GM12878 (cell line): ENCODE data around the gene MRC2. TPM values are rescaled to one million over a fixed set of nuclear protein-coding genes. Genes with fewer than 3 reads are reported as not detected.

Experiments
- ATAC-seq: fragments of 200-7000 bp; cut with Tn5 transposase; 3 replicates; pipeline ENCODE4 v1.9.1; 2020; ENCODE audit warnings: mild to moderate bottlenecking, moderate library complexity
- BruUV-seq: library from RNA; stranded (reverse); fragments of 400-500 nt; replicated peaks from 2 replicates; lab custom pipeline; 2021; lab: Mats Ljungman, UMichigan
- CTCF ChIA-PET: fragments of 300-600 bp; sonication (Branson Sonifier 250); formaldehyde crosslinking; extraction: SDS; loops from one replicate; lab custom pipeline; 2021; ENCODE audit warnings: inconsistent platforms; lab: Yijun Ruan, JAX
- POLR2A ChIA-PET: fragments of 350-600 bp; formaldehyde crosslinking; extraction: SDS; loops from one replicate; lab custom pipeline; 2021; ENCODE audit warnings: inconsistent platforms; lab: Charles Lee
- RAD21 ChIA-PET: fragments of 300-600 bp; sonication (Branson Sonifier 250); formaldehyde crosslinking; loops from one replicate; lab custom pipeline; 2023; ENCODE audit warnings: antibody characterized with exemption; ENCODE audit not compliant: unreplicated experiment; lab: Charles Lee
- SMC1A ChIA-PET: fragments of 300-600 bp; sonication (Branson Sonifier 250); formaldehyde crosslinking; loops from one replicate; lab custom pipeline; 2023; ENCODE audit not compliant: unreplicated experiment, uncharacterized antibody; lab: Charles Lee
- DNase-seq: peaks from one replicate; pipeline ENCODE4 v3.0.0-alpha.2; 2011; ENCODE audit warnings: low read depth, low spot score
- FAIRE-seq: peaks from 3 replicates; lab custom pipeline; 2011; peaks lifted over from hg19 to GRCh38; lab: Jason Lieb, UNC
- H2AFZ ChIP-seq: 2 replicates; pipeline ENCODE4 v1.6.0; 2011; ENCODE audit warnings: low read depth, low read length, control low read depth; ENCODE audit not compliant: control insufficient read depth
- H3K27ac ChIP-seq: 2 replicates; pipeline ENCODE4 v1.5.1; 2011; ENCODE audit warnings: control low read depth; ENCODE audit not compliant: control insufficient read depth, insufficient read depth
- H3K27me3 ChIP-seq, 2 experiments: replicated peaks in 1 of 2; 2 replicates each; pipeline versions ENCODE4 v1.6.0 to v1.6.1; 2011; ENCODE audit warnings: low read length in 1 of 2; ENCODE audit not compliant: control insufficient read depth in 2 of 2, insufficient read depth in 2 of 2
- H3K36me3 ChIP-seq, 2 experiments: 2 replicates each; pipeline ENCODE4 v1.5.1; 2011; ENCODE audit warnings: low read length in 1 of 2; ENCODE audit not compliant: control insufficient read depth in 2 of 2, insufficient read depth in 2 of 2
- H3K4me1 ChIP-seq: 2 replicates; pipeline ENCODE4 v1.6.1; 2011; ENCODE audit warnings: mild to moderate bottlenecking, low read length, moderate library complexity, mixed read lengths; ENCODE audit not compliant: control insufficient read depth, insufficient read depth
- H3K4me2 ChIP-seq: 2 replicates; pipeline ENCODE4 v1.6.0; 2011; ENCODE audit warnings: control low read depth; ENCODE audit not compliant: control insufficient read depth, insufficient read depth
- H3K4me3 ChIP-seq: fragments of 200-600 bp; sonication (generic); 2 replicates; pipeline ENCODE4 v1.5.1; 2016
- H3K79me2 ChIP-seq: 2 replicates; pipeline ENCODE4 v1.6.0; 2011; ENCODE audit warnings: low read length; ENCODE audit not compliant: control insufficient read depth, insufficient read depth
- H3K9ac ChIP-seq: 2 replicates; pipeline ENCODE4 v1.8.0; 2011; ENCODE audit warnings: low read length, control low read depth, mixed read lengths; ENCODE audit not compliant: control insufficient read depth, insufficient read depth
- H3K9me3 ChIP-seq: replicated peaks from 3 replicates; pipeline ENCODE4 v1.5.1; 2011; ENCODE audit warnings: mild to moderate bottlenecking, low read length; ENCODE audit not compliant: control insufficient read depth, insufficient read depth
- H4K20me1 ChIP-seq: 2 replicates; pipeline ENCODE4 v1.6.0; 2011; ENCODE audit not compliant: control insufficient read depth, insufficient read depth
- ASH2L ChIP-seq: fragments of 300-600, 200-600 bp; sonication (generic); IDR thresholded peaks from 2 replicates; pipeline ENCODE4 v1.6.1; 2017; ENCODE audit warnings: low read depth, mild to moderate bottlenecking, borderline replicate concordance
- CEBPZ ChIP-seq: fragments of 150-350 bp; IDR thresholded peaks from 2 replicates; pipeline ENCODE4 v1.6.1; 2016; ENCODE audit warnings: low read depth, low read length
- ELK1 ChIP-seq: IDR thresholded peaks from 2 replicates; pipeline ENCODE4 v1.6.1; 2012; ENCODE audit warnings: low read depth, low read length, improper control_type of control experiment
- FOXM1 ChIP-seq: IDR thresholded peaks from 2 replicates; pipeline ENCODE4 v1.6.1; 2012; ENCODE audit warnings: low read depth, mild to moderate bottlenecking, inconsistent platforms, low read length, moderate library complexity
- HDAC6 ChIP-seq: fragments of 200-600 bp; sonication (generic); IDR thresholded peaks from one replicate; pipeline ENCODE4 v1.8.0; 2017; ENCODE audit warnings: antibody characterized with exemption; ENCODE audit not compliant: unreplicated experiment
- MTA2 ChIP-seq: fragments of 450-650 bp; IDR thresholded peaks from 2 replicates; pipeline ENCODE4 v1.6.1; 2016; ENCODE audit warnings: low read depth, mild to moderate bottlenecking, moderate library complexity
- RAD21 ChIP-seq: IDR thresholded peaks from 2 replicates; pipeline ENCODE4 v1.6.1; 2011; ENCODE audit warnings: mild to moderate bottlenecking, low read depth, low read length, moderate library complexity; ENCODE audit not compliant: insufficient read depth
- SIX5 ChIP-seq: IDR thresholded peaks from 2 replicates; pipeline ENCODE4 v1.6.1; 2011; ENCODE audit warnings: mild to moderate bottlenecking, low read depth, low read length, moderate library complexity; ENCODE audit not compliant: severe bottlenecking
- YBX1 ChIP-seq: fragments of 450-650 bp; IDR thresholded peaks from 2 replicates; pipeline ENCODE4 v1.6.1; 2016; ENCODE audit warnings: antibody characterized with exemption
- WGBS: methylation state at CpG from one replicate; pipeline ENCODE4 v1.1.6; 2016; ENCODE audit warnings: low lambda C conversion rate; ENCODE audit not compliant: insufficient replicate concordance, insufficient coverage; ENCODE audit errors: missing lambda C conversion rate; 5-methylcytosine and 5-hydroxymethylcytosine counted together
- in situ Hi-C: fragments of 300-500 bp; cut with MboI; formaldehyde crosslinking; loops from 9 replicates; pipeline ENCODE4 v1.14.3; 2018; ENCODE audit warnings: mixed read lengths
- intact Hi-C: fragments of 100-400 bp; cut with micrococcal nuclease; formaldehyde crosslinking; loops from one replicate; pipeline ENCODE4 v1.14.2; 2022; ENCODE audit not compliant: unreplicated experiment
- polyA plus RNA-seq, 11 experiments: library from polyadenylated mRNA; depleted of rRNA in 4 of 11; unstranded in 6 of 11; stranded (reverse) in 5 of 11; fragments of >200 nt; fragmentation: Nextera tagmentation in 4 of 11; fragmentation: Illumina TruSeq in 1 of 11; extraction: Ambion mirVana in 4 of 11; extraction: Trizol in 1 of 11; gene quantifications; 1 replicate in 1 of 11; 2 replicates in 10 of 11; pipeline versions ENCODE4 v1.2.1 to v1.2.3, GENCODE V29; 2011 to 2016; ENCODE audit warnings: inconsistent platforms in 2 of 11, missing spikeins in 2 of 11, low read depth in 1 of 11
- total RNA-seq, 4 experiments: library from RNA; depleted of rRNA in 3 of 4; stranded (reverse); fragments of >200 nt in 3 of 4; fragmentation: Illumina TruSeq in 1 of 4; extraction: Trizol in 1 of 4; gene quantifications; 2 replicates each; pipeline versions ENCODE4 v1.2.1 to v1.2.3, GENCODE V29; 2013 to 2021
- TF ChIP-seq, protein P1 (sequence below): fragments of 450-650 bp; IDR thresholded peaks from 2 replicates; pipeline ENCODE4 v1.6.1; 2017; ENCODE audit warnings: antibody characterized with exemption, mild to moderate bottlenecking, moderate library complexity
- TF ChIP-seq, protein P2 (sequence below): fragments of 450-650 bp; IDR thresholded peaks from 2 replicates; pipeline ENCODE4 v1.6.1; 2017; ENCODE audit warnings: borderline replicate concordance
- TF ChIP-seq, protein P3 (sequence below): IDR thresholded peaks from 2 replicates; pipeline ENCODE4 v1.6.1; 2012; ENCODE audit warnings: mild to moderate bottlenecking, low read depth, low read length

Gene MRC2
- total and polyA plus RNA-seq, 10 of the 15 experiments (the other 5 are each of a cell fraction or from before 2014, with no cell fraction given) = 0.04 to 0.96 (median 0.30) TPM; not detected in 1

DNA sequence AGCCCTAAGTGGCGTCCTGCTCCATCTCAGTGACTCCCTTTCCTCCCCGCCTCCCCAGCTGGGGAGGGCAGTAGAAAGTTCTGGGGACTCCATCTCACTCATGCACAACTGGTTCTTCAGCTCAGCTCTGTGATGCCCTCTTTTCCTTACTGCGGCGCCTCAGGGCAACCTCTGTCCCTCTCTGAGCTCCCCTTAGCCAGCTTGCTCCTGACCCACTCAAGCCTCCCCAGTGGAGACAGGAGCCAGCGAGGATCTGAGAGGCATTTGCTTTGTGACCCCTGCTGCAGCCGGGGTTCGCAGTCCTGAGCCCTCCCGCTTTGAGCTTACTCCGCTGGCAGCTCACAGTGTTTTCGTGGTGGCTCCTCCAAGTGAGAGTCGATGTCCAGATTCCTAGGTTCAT lies 6.2 kb upstream of the MRC2 start:
- Histone ChIP-seq H3K27me3 (no peaks in the 10 kb centered on the region), H3K9me3 (no peaks in the 10 kb centered on the region), H3K79me2 (no peaks in the 10 kb centered on the region), H3K36me3 (peaks cover 0 to 3% of the 10 kb centered on the region in 2 experiments; a peak in 2 of 4 replicates), H3K9ac (no peak overlapping the region), H3K4me2 (no peak overlapping the region), H2AFZ (no peak overlapping the region), H3K4me1 (no peaks in the 10 kb centered on the region), H3K4me3 (no peak overlapping the region), H4K20me1 (no peaks in the 10 kb centered on the region), H3K27ac (no peak overlapping the region)
- ATAC-seq (no peak), DNase-seq (no peak), FAIRE-seq (no peak)
- in situ Hi-C loops (no loop called here), intact Hi-C loops (no loop called here)
- RAD21 ChIA-PET = no interaction called here
- POLR2A ChIA-PET = no interaction called here
- 88% methylated on average over 11 of the region's 11 CpGs for WGBS
- SMC1A ChIA-PET = no interaction called here
- CTCF ChIA-PET = no interaction called here
- no TSS peak for BruUV-seq
- TF ChIP-seq, protein P1, sequence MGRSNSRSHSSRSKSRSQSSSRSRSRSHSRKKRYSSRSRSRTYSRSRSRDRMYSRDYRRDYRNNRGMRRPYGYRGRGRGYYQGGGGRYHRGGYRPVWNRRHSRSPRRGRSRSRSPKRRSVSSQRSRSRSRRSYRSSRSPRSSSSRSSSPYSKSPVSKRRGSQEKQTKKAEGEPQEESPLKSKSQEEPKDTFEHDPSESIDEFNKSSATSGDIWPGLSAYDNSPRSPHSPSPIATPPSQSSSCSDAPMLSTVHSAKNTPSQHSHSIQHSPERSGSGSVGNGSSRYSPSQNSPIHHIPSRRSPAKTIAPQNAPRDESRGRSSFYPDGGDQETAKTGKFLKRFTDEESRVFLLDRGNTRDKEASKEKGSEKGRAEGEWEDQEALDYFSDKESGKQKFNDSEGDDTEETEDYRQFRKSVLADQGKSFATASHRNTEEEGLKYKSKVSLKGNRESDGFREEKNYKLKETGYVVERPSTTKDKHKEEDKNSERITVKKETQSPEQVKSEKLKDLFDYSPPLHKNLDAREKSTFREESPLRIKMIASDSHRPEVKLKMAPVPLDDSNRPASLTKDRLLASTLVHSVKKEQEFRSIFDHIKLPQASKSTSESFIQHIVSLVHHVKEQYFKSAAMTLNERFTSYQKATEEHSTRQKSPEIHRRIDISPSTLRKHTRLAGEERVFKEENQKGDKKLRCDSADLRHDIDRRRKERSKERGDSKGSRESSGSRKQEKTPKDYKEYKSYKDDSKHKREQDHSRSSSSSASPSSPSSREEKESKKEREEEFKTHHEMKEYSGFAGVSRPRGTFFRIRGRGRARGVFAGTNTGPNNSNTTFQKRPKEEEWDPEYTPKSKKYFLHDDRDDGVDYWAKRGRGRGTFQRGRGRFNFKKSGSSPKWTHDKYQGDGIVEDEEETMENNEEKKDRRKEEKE = no peak
- TF ChIP-seq HDAC6 (no peak), CEBPZ (no peak), ASH2L (no peak), SIX5 (no peak), YBX1 (no peak), FOXM1 (no peak), MTA2 (no peak), RAD21 (no peak), ELK1 (no peak)
- TF ChIP-seq, protein P2, sequence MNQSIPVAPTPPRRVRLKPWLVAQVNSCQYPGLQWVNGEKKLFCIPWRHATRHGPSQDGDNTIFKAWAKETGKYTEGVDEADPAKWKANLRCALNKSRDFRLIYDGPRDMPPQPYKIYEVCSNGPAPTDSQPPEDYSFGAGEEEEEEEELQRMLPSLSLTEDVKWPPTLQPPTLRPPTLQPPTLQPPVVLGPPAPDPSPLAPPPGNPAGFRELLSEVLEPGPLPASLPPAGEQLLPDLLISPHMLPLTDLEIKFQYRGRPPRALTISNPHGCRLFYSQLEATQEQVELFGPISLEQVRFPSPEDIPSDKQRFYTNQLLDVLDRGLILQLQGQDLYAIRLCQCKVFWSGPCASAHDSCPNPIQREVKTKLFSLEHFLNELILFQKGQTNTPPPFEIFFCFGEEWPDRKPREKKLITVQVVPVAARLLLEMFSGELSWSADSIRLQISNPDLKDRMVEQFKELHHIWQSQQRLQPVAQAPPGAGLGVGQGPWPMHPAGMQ = no peak
- TF ChIP-seq, protein P3, sequence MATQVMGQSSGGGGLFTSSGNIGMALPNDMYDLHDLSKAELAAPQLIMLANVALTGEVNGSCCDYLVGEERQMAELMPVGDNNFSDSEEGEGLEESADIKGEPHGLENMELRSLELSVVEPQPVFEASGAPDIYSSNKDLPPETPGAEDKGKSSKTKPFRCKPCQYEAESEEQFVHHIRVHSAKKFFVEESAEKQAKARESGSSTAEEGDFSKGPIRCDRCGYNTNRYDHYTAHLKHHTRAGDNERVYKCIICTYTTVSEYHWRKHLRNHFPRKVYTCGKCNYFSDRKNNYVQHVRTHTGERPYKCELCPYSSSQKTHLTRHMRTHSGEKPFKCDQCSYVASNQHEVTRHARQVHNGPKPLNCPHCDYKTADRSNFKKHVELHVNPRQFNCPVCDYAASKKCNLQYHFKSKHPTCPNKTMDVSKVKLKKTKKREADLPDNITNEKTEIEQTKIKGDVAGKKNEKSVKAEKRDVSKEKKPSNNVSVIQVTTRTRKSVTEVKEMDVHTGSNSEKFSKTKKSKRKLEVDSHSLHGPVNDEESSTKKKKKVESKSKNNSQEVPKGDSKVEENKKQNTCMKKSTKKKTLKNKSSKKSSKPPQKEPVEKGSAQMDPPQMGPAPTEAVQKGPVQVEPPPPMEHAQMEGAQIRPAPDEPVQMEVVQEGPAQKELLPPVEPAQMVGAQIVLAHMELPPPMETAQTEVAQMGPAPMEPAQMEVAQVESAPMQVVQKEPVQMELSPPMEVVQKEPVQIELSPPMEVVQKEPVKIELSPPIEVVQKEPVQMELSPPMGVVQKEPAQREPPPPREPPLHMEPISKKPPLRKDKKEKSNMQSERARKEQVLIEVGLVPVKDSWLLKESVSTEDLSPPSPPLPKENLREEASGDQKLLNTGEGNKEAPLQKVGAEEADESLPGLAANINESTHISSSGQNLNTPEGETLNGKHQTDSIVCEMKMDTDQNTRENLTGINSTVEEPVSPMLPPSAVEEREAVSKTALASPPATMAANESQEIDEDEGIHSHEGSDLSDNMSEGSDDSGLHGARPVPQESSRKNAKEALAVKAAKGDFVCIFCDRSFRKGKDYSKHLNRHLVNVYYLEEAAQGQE = no peak
